ENCODE data around the gene SH3GL2.

SH3GL2 gene

DNA sequence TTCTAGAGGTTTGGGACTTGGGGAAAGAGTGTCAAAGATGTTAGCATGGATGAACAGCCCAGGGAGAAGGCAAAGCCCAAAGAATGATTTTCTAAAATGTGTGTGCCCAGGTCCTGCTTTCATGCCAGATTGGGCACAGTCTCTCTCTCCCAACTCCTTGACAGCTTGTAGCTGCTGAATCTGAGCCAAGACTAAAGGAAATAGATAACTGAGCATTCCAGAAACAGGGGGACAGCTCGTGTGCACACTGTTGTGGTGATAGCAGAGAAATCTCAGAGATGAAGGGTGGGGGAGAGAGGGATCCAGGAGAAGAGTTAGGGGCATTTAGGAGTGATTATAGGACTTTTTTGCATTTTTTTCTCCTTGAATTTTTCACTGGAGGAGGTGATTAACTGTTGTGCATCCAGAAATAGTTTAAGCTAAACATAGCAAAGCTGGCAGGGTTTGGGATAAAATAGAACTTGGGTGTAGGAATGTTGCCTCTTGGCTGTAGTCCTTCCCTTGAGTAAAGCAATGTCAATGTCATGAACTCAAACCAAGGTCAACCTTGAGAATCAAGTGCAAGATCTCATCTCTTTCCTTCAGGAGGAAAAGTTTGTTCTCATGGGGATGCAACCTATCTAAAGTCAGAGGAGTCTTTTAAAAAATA lies 245.9 kb downstream of the SH3GL2 start:
- no peak for DNase-seq

DNA sequence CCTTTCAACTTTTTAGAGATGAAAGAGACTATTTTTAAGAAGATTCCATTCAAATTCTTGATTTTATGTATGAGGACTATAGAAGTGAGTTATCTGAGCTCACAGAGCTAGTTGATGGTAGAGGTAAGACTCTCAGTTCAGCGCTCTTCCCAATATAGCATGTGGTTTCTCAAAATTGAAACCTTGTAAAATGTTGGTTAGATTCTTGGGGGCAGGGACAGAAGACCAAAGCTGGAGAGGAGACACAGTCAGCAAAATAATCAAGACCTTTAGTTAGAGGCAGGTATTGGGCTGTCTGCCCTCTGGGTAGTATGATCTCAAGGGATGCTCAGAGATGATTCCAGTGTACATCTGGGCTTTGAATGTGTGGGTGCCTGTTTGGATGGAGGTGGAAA lies 246.4 kb downstream of the SH3GL2 start:
- no peak for DNase-seq

DNA sequence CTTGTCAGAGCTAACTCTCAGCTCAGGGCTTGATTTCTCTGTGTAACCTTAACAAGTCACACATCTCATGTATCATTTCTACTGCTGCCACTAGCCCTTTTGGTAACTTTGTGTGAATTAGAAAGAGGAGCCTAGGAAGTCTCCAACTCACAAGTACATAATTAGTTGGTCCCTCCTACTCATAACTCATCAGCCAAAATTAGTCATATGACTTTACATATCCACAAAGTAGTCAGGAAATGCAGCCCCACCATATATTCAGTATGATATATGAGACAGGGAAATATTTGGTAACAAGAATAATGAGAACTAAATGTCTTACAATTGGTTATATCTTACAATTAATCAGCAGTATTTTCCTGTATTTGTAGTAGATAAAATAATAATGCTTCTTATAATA lies 250.2 kb downstream of the SH3GL2 start:
- DNase-seq, result no peak

DNA sequence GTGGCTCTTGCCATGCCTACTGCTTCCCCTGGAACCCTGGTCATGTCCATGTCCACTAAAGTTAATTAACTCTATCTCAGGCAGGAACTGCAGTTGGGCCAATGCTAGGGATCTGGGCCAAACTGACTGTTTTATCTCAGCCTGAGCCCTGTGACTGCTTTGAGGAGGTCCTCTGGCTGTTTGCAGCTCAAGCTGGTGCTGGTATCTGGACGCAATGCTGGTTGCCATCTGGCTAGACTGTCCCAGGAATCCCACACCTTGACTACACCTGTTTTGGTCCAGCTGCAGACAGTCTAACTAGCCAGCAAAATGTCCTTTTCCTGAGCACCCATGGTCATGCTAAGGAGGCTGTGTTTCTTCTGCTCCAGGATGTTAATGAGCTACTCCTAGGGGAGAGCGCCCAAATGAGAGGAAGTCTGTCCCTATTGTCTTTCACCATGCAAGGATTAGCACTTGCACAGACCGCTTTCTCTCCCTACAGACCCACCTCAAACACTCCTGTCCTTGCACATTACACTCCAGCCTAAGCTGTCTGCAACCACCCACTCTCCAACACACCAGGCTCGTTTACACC lies 251.0 kb downstream of the SH3GL2 start:
- no peak for DNase-seq

DNA sequence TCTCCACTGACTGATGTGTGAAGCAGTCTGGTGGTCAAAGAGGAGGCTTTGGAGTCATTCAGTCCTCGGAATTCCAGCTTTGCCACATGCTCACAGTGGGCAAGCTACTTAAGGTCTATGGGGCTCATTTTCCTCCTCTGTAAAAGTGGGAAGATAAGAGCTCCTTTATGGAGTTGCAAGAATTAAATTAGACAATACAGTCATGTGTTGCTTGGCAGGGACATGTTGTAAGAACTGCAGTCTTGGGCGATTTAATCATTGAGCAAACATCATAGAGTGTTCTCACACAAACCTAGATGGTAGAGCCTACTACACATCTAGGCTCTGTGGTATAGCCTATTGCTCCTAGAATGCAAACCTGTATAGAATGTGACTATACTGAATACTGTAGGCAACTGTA lies 253.9 kb downstream of the SH3GL2 start:
- DNase-seq, result no peak

DNA sequence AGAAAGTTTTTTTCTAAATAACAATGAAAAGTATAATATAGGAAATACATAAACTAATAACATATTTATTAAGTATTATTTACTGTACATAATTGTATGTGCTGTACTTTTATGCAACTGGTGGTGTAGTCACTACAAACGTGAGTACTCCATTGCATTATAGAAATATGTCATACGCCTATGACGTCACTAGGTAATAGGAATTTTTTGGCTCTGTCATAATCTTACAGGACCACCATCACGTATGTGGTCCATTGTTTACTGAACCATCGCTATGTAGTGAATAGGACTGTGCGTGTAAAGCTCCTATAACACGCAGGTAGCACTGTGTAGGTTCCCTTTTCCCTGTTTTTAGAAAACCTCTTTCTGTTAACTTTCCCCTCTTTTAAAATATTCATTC lies 255.0 kb downstream of the SH3GL2 start:
- DNase-seq, result no peak

DNA sequence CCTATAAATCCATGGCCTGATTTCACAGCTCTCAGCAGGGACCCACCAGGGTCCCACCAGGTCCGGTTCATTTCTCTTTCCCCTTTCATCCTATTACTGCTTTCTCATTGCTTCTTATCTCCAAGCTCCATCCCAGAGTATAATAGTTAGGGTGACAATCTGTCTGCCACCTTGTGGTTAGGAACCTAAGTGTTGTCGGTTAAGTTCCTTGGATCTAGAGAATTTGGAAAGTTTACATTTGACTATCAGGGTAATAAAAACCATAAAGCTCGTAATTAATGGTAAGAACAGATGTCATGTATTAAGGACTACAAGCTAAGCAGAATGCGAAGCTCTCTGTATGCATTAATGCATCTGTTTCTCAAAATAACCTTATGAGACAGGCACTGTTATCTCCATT lies 259.1 kb downstream of the SH3GL2 start:
- no peak for DNase-seq

DNA sequence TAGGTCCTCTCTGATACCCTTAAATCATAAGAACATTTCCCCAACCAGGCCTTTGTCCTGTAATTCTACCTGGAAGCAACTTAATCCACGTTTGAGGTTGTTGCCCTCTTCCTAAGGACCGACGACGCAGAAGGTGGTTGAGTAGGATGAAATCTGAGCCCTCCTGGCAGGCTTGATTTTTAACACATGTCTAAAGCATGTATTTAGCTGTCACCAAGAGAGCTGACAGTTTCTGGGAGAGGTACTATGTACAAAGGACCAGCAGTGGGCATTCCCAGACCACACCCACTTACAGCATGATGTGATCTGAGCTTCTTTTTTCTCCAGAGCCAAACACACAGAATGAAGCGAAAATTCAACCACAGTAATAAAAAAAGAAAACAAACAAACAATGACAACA lies 260.9 kb downstream of the SH3GL2 start:
- no peak for DNase-seq

DNA sequence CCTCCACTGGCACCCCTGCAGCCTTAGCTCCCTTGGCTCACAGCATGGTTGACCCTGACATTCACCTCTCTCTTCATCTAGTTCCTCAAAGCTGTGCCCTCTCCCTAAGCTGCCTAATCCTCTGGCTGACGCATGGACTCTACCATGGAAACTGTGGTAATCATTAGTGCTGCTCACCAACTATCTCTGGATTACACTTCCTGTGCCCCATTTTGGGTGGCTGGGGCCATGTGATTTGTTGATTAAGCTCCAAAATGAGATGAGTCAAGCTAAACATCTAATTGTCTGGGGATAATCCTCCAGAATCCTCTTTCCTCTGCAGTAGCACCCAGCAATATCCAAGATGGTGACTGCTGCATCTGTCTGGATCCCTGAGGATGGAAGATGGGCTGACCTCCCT lies 264.4 kb downstream of the SH3GL2 start:
- DNase-seq, result no peak

All from NCI-H226 (cell line).